Glomerular visceral epithelial cell (primary cell): Measurements from ENCODE around the gene DAPP1.

Experiments used
- DNase-seq: peaks from one replicate; pipeline ENCODE4 v3.0.0-alpha.2; 2016; ENCODE audit errors: extremely low spot score

Gene DAPP1

DNA sequence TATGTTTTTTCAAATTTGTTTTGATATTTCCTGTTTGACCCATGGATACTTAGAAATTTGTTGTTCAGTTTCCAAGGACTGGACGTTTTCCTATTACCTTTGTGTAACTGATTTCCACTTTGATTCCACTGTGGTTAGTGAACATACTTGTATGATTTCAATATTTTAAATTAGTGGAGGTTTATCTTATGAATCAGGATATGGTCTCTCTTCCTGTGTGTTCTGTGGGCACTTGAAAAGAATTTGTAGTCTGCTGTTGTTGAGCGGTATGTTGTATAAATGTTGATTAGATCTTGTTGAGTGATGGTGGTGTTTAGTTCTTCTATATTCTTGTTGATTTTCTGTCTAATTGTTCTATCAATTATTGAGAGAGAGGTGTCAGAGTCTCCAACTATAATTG lies 98.8 kb downstream of the DAPP1 start:
- DNase-seq = no peak

DNA sequence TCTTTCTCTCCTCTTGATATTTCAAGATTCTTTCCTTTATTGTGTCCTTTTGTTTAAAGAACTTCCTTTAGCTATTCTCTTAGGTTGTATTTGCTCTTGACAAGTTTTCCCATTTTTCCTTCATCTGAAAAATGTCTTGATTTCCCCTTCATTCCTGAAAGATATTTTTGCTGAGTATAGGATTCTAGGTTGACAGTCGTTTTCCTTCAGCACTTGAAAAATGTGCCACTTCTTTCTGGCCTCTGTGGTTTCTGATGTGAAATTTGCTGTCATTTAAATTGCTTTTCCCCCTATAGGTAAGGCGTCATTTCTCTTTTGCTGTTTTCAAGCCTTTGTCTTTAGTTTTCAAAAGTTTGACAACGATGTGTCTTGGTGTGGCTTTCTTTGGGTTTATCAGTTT lies 100.9 kb downstream of the DAPP1 start:
- no peak for DNase-seq

DNA sequence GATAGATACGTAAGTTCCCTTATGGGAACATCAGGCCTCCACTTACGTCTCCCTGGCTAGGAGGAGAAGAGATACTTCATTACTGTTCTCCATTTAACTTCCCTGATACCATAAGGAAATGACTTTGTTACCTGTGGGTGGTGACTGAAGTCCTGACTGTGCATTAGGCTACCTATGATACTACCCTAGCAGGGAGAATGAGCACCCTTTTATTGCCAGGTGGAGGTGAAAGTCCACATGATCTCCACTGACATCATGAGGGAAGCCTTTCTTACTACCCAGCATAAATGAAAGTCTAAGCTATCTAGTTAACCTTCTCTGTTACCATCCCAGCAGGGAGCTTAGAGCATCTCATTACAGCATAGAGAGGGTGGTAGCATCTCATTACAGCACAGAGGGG lies 102.0 kb downstream of the DAPP1 start:
- DNase-seq = no peak
